Activated CD4-positive, alpha-beta T cell treated with anti-CD3 and anti-CD28 coated beads for 1 hour (primary cell): ENCODE measurements around the gene TMEM63A.

Experiments used
- DNase-seq: peaks from one replicate; pipeline ENCODE4 v3.0.0-alpha.2; 2020

The TMEM63A gene

GRCh38 chr1:225863167-225863566, 19.0 kb downstream of the TMEM63A start:
- no peak for DNase-seq

- no peak for DNase-seq
These were observed 19.6 kb downstream of the TMEM63A start for GRCh38 chr1:225862581-225862950.

- DNase-seq = no peak
These were observed 20.2 kb downstream of the TMEM63A start for GRCh38 chr1:225861834-225862580.

- no peak for DNase-seq
These were observed 21.2 kb downstream of the TMEM63A start for GRCh38 chr1:225860876-225861441.

- DNase-seq = no peak
These were observed 22.1 kb downstream of the TMEM63A start for GRCh38 chr1:225860107-225860506.

- no peak for DNase-seq
These were observed 23.0 kb downstream of the TMEM63A start for GRCh38 chr1:225859151-225859550.

GRCh38 chr1:225857256-225857655, 24.9 kb downstream of the TMEM63A start:
- no peak for DNase-seq

GRCh38 chr1:225855503-225856300, 26.5 kb downstream of the TMEM63A start:
- no peak for DNase-seq

- DNase-seq = no peak
These were observed 28.7 kb downstream of the TMEM63A start for GRCh38 chr1:225853441-225853840.

- DNase-seq = no peak
These were observed 29.6 kb downstream of the TMEM63A start for GRCh38 chr1:225852413-225853124.

- DNase-seq = no peak
These were observed 30.4 kb downstream of the TMEM63A start for GRCh38 chr1:225851805-225852204.

- DNase-seq = no peak
These were observed 31.8 kb downstream of the TMEM63A start for GRCh38 chr1:225850370-225850769.

GRCh38 chr1:225849925-225850324, 32.3 kb downstream of the TMEM63A start:
- DNase-seq = no peak

GRCh38 chr1:225848030-225848955, 33.9 kb downstream of the TMEM63A start:
- no peak for DNase-seq

- DNase-seq = no peak
These were observed 34.6 kb downstream of the TMEM63A start for GRCh38 chr1:225847610-225848009.

- DNase-seq = no peak
These were observed 35.6 kb downstream of the TMEM63A start for GRCh38 chr1:225846331-225847310.

- no peak for DNase-seq
These were observed 36.5 kb downstream of the TMEM63A start for GRCh38 chr1:225845571-225846259.

GRCh38 chr1:225845097-225845496, 37.1 kb downstream of the TMEM63A start:
- DNase-seq = no peak

GRCh38 chr1:225844236-225845061, 37.7 kb downstream of the TMEM63A start:
- no peak for DNase-seq
